Activated T-cell treated with anti-CD3 and anti-CD28 coated beads for 4 hours (primary cell): ENCODE data around the gene FIGN.

Source experiments
- DNase-seq: peaks from one replicate; pipeline ENCODE4 v3.0.0-alpha.2; 2020

The FIGN gene

DNA sequence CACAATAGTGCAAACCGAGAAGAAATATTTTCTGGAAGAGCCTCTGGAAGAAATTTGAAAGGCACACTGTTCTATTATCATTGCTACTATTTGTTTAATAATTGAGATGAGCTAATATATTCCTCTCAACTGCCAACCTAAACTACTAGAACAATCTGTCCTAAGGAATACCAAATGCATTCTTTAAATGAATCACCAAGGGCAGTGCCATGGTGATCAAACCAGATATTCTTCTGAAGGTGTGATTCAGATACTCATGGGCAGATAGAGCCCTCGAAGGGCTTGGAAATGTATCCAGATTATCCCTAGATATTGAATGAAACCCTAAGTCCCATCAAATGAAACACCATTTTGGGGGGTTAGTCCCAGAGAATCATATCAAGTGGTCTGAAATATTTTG, 76.6 kb downstream of the FIGN start:
- DNase-seq: no peak

DNA sequence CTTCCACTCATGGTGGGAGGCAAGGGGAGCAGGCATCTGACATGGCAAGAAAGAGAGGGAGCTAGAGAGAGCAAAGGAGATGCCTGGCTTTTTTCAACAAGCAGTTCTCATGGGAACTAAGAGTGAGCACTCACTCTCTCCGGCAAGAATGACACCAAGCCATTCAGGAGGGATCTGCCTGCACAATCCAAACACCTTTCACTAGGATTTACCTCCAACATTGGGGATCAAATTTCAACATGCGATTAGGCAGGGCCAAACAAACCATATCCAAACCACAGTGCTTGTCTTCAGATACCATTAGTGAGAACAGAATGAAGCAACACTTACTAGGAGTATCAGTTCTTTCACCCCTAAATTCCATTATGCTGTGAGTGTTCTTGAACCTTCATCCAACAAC, 77.3 kb downstream of the FIGN start:
- DNase-seq: no peak

DNA sequence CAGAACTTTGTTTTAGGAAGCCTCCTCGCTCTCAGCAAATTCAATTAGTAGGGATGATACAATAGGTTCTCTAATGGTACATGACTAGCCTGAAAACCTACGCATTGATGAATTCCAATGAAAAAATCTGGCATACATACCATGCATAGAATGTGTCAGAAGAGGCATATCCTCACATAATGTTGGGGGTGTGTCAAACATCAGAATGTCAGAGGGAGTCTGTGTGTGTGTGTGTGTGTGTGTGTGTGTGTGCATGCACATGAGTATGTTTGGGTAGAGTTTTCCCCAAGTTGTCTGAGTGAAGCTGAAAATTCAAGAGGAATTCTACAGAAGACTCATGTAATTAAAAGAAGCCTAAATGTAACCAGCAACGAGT, 78.5 kb downstream of the FIGN start:
- no peak for DNase-seq

DNA sequence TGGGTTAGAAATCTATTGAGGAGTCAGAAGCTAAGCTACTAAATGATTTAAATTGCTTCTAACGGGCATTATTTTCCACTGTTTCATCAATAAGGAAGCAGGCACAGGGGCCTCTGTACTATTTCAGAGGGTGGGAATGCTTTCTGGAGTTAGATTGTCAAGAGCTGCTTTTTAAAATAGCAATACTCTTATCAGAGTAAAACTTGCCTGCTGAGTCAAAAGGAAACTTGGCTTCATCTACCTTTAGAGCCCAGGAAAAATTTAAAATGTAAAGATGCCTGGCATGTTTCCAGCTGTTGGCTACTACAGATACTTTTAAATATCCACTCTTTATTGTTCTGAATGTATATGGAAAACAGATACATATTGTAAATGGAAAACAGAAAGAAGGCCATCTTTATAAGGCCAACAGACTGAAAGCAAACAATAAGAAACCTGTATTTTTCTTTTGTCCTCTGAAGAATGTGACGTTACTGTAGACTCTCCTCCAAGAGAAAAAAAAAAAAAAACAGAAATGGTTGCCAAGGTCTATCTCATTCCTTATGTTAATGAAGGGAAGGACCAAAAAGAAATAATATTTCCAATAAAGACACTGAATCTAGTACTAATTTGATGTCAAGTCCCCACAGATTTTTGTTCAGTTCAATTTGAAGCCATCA, 79.1 kb downstream of the FIGN start:
- DNase-seq: no peak

DNA sequence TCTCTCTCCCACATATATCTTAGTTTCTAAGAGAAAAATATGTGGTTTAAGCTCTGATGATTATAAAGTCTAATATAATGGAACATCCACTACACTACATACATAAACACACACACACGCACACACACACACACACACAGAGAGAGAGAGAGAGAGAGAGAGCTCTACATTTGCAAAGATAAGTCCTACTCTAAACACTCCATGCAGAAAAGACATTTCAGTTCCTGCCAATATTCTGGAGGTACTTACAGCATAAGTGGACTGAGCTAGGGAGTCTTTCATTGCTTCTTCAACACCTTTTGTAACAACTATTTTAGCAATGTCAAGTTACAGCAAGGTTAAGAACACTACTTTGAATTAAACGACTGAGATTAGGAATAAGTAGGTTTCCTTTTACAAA, 80.1 kb downstream of the FIGN start:
- DNase-seq: no peak

DNA sequence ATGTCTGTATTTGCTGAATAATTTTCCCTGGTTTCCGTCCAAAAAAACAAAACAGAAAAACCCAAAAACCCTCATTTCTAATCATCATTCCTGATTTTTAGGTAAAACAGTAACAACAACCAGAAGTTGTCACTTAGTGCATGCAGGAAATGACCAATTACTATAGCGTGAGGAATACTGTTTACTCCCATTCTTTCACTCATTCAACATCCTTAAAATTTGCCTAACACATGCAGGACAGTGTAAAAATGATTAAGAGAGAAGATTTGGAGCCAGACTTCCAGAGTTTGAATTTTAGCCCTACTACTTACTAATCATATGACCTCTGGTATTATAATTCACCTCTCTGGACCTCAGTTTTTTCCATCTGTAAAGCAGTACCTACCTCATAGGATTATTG, 83.1 kb downstream of the FIGN start:
- DNase-seq: no peak

DNA sequence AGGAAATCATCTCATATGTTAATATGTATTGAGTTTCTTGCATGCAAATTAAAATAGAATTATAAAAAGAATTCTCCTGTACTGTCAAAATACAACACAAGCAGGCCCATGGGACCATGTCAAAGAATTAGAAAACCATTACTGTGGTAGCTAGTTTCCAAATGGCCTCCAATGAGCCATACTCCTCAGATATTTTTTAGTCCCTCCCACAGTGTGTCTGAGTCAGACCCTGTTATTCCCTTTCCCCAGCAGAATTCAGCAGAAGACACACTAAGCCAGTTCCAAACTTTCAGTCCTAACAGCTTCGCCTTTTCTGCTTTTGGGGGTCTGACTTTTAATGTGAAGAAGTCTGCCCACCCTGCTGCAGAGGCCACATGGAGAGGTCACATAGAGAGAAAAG, 86.7 kb downstream of the FIGN start:
- no peak for DNase-seq

DNA sequence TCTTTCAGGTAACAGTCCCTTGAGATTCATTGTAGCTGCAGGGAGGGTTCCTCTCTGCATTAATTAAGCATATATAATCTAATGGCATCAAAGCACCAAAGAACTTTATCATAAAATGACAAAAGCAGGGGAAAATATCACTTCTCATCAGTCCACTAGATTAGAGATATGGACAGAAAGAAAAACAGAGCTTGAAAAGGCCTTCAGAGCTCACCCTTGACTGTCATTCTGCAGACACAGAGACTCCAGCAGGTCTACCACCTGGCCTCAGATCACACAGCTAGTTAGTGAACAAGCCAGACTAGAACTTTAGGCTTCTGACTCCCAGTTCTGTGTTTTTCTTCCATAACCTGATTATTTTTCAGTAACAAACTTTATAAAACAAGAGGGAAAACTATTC, 88.5 kb downstream of the FIGN start:
- no peak for DNase-seq

DNA sequence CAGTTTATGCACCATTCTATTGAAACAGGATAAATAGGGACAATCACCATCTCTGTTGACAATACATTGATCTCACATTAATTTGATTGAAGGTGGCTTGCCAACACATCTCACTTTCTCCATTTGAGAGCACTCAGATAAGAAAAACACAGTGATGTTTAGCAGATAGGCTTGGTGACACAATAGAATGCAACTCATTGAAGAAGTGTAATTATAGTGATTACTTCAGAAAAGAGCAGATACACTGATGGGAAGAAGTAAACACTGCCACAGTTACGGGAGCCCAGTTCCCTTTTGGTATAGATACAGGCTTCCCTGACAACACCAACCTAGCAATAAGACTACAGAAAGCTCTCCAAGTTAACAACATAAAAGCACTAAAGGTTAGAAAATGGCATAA, 89.1 kb downstream of the FIGN start:
- DNase-seq: no peak

DNA sequence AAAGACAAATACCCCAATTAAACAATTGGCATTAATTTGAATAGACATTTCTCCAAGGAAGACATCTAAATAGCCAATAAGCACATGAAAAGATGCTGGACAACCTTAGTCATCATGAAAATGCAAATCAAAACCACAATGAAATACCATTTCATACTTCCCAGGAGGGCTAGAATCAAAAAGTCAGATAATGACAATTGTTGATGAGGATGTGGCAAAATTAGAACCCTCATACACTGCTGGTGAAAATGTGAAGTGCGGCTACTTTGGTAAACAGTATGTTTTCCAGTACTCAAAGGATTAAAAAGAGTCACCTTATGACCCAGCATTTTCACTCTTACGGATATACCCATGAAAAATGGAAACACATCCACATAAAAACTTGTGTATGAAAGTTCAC, 91.6 kb downstream of the FIGN start:
- no peak for DNase-seq

DNA sequence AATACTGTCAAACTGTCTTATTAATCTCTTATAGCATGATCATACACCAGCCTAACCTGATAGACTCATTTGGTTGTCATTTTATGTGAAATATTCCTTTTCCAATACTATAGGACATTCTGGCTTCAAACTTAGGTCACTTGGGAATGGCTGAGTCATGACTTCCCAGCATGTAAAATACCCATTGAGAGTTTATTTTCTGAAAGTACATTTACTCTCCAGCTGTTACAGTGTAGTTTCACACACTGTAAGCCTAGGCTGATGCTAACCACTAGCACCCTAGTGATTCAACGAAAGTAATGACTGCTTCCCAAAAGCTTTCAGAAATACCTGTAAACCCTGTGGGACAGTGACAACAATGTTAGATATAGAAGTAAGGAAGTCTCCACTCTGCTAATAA, 93.8 kb downstream of the FIGN start:
- no peak for DNase-seq

DNA sequence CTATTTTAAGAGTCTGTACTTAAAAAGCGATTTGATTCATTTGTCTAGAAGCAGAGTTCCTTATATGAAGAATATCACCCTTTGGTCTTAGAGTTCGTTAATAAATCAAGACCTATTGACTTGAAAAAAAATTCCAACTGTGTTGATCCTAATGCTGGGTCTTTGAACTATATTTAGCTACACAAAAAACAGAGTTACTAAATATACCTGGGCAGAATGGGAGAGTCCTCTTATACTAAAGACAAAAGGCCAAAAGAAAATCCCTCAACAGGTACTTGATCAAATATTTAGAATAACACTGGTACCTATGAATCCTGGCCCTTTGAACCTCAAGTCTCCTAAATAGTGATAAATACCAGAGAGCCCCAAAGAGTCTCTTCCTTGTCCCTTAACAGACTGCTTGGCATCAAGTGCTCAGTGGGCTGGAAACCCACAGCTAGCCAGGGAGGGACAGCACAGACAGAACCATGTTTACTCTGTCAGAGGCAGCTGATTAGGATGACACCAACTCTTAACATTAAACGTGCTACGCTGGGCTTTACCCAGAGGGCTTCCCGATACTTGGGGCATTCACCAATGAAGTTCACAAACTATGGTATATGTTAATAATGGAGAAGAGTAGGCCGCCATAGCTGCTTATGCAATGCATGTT, 95.1 kb downstream of the FIGN start:
- DNase-seq: no peak

DNA sequence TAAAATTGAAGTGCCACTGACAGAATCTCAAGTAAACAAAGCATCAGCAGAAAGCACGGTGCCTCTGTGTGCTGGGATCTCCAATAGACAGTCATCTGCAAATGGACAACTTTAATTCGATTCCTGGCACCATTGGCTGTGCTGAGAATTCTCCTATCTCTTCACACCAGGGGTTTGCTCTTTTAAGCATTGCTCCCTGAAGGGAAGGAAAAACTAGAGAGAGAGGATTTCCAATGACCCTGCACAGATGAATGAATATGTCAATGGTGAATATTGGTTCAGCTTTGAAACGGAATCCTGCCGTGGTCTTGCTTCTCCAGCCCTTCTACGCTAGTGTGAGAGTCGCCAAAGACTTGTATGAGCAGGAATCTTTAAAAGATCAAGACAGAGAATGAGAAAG, 97.9 kb downstream of the FIGN start:
- DNase-seq: no peak

DNA sequence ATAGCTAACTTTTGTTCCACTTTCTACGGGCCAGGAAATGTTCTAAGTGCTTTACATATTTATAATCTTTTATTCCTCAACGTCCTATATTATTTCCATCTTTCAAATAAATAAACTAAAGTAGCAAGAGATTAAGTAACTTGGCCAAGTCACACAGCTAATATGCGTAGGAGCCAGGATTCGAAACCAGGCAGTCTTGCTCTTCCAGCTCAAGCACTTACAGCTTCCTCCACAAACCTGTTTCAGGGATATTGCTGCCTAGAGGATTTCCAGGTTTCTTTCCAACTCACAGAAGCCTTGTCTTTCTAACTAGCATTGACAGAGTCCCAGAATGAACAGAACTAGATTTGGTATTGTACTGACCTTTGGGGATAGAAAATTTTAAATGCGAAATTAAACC, 102.5 kb downstream of the FIGN start:
- DNase-seq: no peak

DNA sequence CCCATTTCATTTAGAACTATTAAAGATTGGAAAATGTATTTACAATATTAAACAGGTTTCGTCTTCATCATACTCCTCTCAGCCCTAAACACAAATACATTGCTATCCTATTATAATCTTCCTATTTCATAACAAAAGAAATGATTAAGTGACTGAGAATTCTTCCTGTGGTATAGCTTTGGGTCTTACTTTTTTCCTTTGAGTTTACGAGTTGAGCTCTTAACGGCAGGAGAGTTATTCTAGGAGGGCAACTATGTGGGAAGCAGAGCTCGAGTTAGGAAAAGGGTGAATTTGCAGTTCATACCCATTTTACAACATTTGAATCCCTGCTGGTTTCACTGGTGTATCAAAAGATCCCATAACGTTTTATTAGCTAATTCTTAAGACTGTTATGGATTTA, 105.0 kb downstream of the FIGN start:
- no peak for DNase-seq

DNA sequence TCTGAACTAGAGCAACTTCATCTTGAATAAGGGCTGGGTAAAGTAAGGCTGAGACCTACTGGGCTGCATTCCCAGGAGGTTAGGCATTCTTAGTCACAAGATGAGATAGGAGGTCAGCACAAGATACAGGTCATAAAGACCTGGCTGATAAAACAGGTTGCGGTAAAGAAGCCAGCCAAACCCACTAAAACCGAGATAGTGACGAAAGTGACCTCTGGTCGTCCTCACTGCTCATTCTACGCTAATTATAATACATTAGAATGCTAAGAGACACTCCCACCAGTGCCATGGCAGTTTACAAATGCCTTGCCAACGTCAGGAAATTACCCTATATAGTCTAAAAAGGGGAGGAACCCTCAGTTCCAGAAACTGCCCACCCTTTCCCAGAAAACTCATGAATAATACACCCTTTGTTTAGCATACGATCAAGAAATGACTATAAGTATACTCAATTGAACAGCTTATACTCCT, 109.1 kb downstream of the FIGN start:
- DNase-seq: no peak

DNA sequence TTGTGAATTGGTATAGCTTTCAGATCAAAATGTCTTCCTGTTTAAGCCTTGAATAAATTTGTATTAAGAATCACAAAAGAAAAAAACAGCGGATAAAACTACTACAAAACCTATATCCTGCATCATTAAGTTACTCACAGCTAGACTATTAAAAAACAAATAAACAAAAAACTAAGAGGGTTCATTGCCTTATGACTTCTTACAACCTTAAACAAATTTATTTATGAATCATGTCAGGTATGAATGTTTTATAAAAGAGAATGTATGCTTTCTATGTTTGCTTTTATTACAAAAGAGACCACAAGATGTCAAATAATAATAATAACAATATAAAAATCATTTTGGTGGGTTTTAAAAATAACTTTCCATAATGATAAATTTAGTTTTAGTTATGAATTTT, 109.6 kb downstream of the FIGN start:
- DNase-seq: no peak

DNA sequence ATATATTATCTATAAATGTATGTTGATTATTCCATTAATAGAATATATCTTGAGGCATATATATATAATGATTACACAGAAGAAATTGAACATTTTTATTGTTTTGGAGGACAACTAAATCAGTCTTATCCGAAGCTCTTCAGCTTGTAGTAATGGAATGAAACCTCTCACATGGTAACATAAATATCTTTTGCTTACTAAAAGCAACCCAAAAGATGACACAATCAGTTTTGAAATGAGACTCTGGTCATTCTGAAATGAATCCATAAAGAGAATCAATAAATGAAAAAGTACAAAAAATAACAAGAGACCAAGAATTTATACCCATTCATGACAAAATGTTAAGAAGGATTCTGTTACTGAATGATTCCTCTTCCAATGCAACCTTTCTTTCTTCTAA, 110.2 kb downstream of the FIGN start:
- no peak for DNase-seq

DNA sequence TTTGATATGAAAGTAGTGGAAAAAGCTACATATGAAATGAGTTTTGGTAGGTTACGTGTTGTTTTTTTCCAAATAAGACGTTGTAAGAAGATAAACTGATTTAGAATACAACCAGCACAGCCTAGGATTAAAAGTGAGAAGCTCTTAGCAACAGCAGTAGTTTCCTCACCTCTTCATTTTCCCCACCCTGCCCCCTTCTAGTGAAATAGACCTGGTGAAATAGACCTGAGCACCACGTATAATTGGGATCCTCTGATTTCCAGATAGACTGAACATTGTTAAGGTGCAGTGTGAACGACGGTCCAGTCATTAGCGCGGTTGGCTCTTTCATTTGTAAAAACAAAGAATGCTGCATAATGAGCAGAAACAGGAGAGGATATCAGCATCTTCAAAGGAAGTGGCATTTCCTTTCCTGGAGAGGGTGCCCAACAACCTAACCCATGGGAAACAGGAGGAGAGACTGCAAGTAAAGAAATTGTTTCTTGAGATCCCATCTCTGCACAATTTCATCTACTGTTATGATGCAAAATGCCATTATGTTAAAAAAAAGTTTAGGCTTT, 114.3 kb downstream of the FIGN start:
- DNase-seq: no peak

DNA sequence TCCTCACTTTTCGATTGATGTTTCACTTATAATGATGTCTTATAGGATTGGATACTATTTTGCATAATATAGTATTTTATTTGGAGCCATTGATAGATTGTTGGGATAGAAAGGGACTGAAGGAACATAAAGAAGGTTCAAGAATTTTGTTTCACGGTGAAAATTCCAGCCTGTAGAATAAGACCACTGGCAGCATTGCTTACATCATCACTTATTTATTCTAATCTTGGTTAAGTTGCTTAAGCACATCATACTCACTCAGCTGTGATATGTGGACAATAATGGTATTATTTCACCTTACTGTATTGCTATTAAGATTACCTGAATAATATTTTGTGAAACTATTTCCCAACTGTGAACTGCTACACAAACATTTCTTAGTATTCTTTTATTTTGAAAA, 118.3 kb downstream of the FIGN start:
- DNase-seq: no peak

DNA sequence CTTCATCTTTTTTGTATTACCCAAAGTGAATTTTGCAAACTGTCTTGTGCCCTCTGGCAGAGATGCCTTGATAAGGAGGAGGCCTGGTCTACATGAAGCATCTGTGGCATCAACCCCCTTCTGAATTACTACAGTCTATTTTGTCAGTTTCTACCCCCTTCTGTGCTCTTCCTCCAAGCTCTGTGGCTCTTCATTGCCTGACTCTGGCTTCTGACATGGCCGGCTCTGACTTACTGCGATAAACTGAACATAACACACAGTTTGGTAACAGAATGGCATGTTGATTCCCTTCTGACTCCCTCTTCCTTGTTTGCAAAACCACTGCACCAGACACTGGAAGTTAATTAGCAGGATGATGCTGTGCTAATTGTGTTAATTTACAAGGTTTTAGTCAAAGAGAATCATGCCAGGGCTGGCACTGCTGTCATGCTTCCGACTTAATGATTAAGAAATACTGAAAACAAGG, 122.5 kb downstream of the FIGN start:
- DNase-seq: no peak

DNA sequence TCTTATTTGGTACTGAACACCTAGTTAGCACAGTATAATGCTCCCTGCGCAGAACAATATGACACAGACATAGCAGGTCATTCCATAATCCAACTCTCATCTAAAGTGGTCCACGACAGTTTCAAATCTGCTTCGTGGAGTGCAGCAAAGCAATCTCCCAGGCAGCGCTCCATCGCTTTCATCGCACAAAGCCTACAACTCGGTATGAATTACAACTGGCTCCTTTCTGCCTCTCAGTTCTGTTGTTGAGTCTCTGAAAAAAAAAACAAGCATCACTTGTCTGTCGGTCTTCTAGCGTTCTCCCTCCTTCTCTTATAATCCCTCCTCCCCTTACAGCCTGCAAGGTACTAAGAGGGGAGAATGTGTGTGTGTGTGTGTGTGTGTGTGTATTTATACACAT, 123.5 kb downstream of the FIGN start:
- no peak for DNase-seq

DNA sequence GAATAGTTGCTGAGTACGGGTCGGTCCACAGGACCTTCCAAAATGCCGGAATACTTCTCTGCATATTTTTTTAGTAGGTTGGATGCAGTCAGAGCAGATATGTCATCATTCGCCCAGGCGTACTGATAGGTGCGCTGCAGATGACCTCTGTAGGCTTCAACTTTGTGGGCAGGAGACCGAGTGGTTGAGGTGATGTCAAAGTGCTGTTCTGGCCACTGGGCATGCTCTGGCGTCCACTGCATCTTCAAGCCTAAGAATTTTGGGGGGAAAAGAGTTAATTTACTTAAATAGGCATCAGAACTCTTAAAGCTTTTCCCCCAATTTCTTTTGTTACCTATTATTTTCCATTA, 124.3 kb downstream of the FIGN start:
- no peak for DNase-seq

DNA sequence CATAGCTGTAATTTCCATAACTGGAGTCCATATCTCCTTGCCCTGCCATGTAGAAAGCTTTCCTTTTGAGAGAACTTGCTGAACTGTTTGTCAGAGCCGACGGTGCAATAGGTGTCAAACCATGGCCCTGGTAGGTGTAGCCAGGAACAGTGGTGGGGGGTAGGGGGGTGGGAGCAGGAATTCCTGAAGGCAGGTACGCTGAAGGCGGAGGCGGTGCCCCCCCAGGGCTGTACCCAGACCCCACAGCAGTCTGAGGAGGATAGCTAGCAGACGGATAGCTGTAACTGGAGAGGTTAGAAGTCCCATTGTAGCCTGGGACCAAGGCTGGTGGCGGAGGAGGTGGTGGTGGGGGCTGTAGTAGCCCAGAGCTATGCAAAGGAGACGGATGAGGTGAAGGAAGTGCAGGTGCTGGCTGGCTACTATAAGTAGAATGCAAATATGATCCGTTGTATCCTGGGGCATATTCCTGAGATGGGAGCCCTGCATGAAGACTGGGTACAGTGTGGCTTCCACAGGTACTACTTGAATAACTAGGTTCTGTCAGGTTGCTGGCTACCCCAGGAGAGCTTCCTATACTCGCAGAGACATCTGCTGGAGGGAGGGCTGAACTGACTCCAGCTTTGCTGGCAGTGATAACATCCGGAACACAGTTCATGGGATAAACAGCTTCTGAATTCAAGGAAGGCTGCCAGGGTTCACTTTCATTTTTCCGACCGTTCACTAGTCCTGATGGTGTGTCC, 124.8 kb downstream of the FIGN start:
- DNase-seq: no peak
